ENCODE measurements around the gene OR6B2.

- TF ChIP-seq POLR2A (IDR thresholded peaks at IDR 0.05) (no peak), CTCF (IDR thresholded peaks at IDR 0.05) (no peak)
Measured at GRCh38 chr2:239990966-239991365, 39.3 kb downstream of the OR6B2 start.

Data from right lobe of liver (tissue), 4 donors.